ENCODE measurements around the gene NTSR1. TPM values are rescaled to one million over a fixed set of nuclear protein-coding genes. Genes with fewer than 3 reads are reported as not detected.

NTSR1 gene
- total and polyA plus RNA-seq, 9 donors, result 0.05 to 0.23 (median 0.08) TPM; not detected in 5

- Histone ChIP-seq H3K27me3 (no peaks in the 10 kb centered on the region), H3K27ac (no peak overlapping the region), H3K9me3 (no peaks in the 10 kb centered on the region), H3K4me1 (ENCODE audit: insufficient read depth) (no peaks in the 10 kb centered on the region), H3K4me3 (no peak overlapping the region), H3K36me3 (no peaks in the 10 kb centered on the region)
- intact Hi-C loops (cut with DNase I), result no loop called here
- TF ChIP-seq POLR2A (IDR thresholded peaks at IDR 0.05) (no peak), CTCF (IDR thresholded peaks at IDR 0.05) (no peak), EP300 (IDR thresholded peaks at IDR 0.05) (no peak)
- WGBS, 3 donors, result 79 to 85% (median 82%) methylated on average over 16 of the region's 16 CpGs
- DNase-seq, result no peak
Observed at GRCh38 chr20:62758226-62758912, 49.7 kb downstream of the NTSR1 start.

GRCh38 chr20:62759981-62760431, 51.4 kb downstream of the NTSR1 start:
- Histone ChIP-seq H3K36me3 (no peaks in the 10 kb centered on the region), H3K4me3 (no peak overlapping the region), H3K4me1 (ENCODE audit: insufficient read depth) (no peaks in the 10 kb centered on the region), H3K9me3 (no peaks in the 10 kb centered on the region), H3K27ac (no peak overlapping the region), H3K27me3 (no peaks in the 10 kb centered on the region)
- no peak for DNase-seq
- intact Hi-C loops (cut with DNase I), result no loop called here
- TF ChIP-seq POLR2A (IDR thresholded peaks at IDR 0.05) (no peak), CTCF (IDR thresholded peaks at IDR 0.05) (no peak), EP300 (IDR thresholded peaks at IDR 0.05) (no peak)
- WGBS, 3 donors, result 89 to 91% (median 90%) methylated on average over 12 to 20 of the region's 20 CpGs

- intact Hi-C loops (cut with DNase I), result no loop called here
- WGBS, 3 donors, result 62 to 88% (median 62%) methylated on average over 7 to 11 of the region's 11 CpGs
- DNase-seq, result no peak
- TF ChIP-seq CTCF (IDR thresholded peaks at IDR 0.05) (no peak), EP300 (IDR thresholded peaks at IDR 0.05) (no peak), POLR2A (IDR thresholded peaks at IDR 0.05) (no peak)
- Histone ChIP-seq H3K4me3 (no peak overlapping the region), H3K4me1 (ENCODE audit: insufficient read depth) (no peaks in the 10 kb centered on the region), H3K36me3 (no peaks in the 10 kb centered on the region), H3K27ac (no peak overlapping the region), H3K27me3 (no peaks in the 10 kb centered on the region), H3K9me3 (no peaks in the 10 kb centered on the region)
Observed at GRCh38 chr20:62760471-62760855, 51.8 kb downstream of the NTSR1 start.

GRCh38 chr20:62760856-62761758, 52.5 kb downstream of the NTSR1 start:
- 67 to 71% (median 69%) methylated on average over 21 to 26 of the region's 26 CpGs for WGBS, 3 donors
- H3K36me3 ChIP-seq, result no peaks in the 10 kb centered on the region
- no peaks in the 10 kb centered on the region for H3K9me3 ChIP-seq
- no peak overlapping the region for H3K4me3 ChIP-seq
- TF ChIP-seq EP300 (IDR thresholded peaks at IDR 0.05), result no peak
- no peak for TF ChIP-seq POLR2A (IDR thresholded peaks at IDR 0.05)
- no peak for TF ChIP-seq CTCF (IDR thresholded peaks at IDR 0.05)
- intact Hi-C loops (cut with DNase I), result no loop called here
- H3K27ac ChIP-seq, result no peak overlapping the region
- H3K27me3 ChIP-seq, result no peaks in the 10 kb centered on the region
- no peak for DNase-seq
- no peaks in the 10 kb centered on the region for H3K4me1 ChIP-seq (ENCODE audit: insufficient read depth)

Measured in ovary (tissue), 9 donors.